Iris pigment epithelial cell (primary cell): ENCODE data around the gene TNFAIP2.
"Not testable (repeated sequence)": the region's sequence is repeated elsewhere in the genome, so short reads cannot be mapped to it uniquely, and the experiment has no call there.

Experiments used
- DNase-seq: peaks from one replicate; pipeline ENCODE4 v3.0.0-alpha.2; 2011; ENCODE audit warnings: low read depth

Gene TNFAIP2

DNA sequence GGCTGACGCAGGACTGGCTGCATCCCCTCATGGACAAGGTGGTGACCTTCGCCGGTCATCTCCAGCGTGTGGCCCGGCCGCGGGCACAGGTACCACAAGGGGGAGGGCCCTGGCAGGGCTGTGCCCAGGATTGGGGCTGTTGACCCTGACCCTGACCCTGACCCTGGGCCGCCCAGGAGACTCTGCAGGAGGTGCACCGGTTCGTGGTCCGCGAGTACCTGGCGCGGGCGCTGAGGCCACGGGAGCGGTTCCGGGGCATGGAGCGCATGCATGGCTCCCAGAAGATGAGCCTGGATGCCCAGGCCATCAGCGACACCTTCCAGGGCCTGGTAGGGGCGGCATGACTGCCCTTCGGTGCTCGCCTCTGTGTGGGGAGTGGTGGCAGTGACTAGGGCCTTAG lies 15.8 kb upstream of the TNFAIP2 start:
- no peak for DNase-seq

DNA sequence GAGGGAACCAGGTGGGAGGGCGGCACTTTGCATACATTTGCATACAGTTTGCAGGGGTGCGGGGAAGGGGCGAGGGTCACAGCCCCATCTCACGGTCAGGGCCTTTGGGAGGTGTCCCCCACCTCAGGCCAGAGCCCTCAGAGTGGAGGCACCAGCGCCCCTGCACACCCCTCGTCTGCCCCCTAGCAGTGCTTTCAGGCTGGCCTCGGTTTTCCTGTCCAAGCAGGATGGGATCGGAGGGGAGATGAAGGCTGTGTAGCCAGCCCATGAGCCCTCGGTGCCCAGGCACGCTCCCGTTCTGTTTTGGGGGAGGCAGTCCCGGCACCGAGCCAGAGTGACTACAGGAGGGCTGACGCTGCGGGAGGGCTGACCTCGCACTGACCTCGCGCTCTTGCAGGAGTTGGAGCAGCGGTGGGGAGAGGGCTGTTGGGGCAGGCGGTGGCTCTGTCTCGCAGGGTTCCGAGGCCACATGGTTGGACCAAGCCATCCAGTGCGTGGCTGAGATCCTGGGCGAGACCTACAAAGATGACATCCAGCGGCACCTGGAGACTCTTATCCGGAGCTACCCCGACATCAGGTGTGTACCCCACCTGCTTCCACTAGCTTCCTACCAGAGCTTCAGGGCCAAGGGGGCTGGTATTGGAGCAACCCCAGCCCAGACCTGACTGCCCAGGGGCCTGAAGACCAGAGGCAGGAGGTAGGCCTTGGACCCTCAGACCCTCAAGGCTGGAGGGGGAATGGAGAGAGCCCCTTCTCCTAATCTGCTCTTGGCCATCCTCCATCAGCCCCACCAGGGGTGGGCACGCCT lies 15.1 kb upstream of the TNFAIP2 start:
- no peak for DNase-seq

DNA sequence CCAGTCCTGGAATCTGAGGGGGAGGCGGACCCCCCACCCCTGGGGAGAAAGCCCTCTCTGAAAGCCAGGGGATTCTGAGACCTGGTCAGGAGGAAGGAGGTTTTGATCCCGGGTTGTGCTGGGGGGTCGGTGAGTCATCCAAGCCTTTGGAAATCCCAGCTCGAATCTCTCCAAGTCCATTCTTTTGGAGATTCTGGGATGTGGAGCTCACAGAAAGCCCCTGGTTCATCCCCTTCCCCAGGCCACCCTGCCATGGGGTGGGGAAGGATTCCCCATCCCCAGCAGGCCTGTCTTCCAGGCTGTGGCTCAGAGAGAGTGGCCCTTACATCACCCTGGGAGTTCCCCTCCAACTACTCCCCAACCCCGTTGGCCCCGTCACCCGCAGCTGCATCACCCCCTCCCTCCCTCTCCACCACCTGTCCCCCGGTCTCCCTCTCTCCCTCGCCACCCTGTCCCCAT lies 14.5 kb upstream of the TNFAIP2 start:
- peak; percentile 45 for DNase-seq

DNA sequence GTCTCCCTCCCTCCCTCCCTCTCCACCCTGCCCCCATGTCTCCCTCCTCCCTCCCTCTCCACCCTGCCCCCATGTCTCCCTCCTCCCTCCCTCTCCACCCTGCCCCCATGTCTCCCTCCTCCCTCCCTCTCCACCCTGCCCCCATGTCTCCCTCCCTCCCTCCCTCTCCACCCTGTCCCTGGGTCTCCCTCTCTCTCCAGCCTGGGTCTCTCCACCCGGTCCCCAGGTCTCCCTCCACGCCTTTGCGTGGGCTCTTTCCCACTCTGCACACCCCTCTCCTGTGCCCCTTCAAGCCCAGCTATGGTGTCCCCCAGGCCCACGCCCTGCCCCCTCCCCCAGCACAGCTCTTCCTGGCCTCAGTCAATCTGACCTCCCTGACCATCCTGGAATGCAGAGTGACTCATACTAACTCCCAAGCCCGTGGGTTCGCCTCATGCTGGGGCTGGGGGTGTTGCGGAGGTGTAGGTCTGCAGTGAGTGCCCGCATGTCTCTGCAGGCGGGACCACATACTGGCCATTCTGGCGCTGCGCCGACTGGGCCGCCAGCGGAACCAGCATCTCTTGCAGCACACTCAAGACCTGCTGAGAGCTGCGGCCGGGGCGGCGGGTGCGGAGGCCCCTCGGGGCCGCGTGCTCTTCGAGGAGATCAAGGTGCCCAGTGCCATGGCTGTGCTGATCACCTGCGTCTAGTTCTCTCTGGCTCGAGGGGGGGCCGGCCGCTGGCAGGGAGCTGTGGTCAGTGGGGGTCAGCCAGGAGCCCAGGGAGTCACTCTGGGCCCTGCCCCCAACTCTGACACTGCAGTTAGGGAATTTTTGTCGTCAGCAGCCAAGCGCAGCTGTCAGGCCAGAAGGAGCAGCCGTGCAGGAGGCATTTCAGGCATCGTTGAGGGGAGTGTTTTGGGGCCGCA lies 13.5 kb upstream of the TNFAIP2 start:
- peak; percentile 66 for DNase-seq

DNA sequence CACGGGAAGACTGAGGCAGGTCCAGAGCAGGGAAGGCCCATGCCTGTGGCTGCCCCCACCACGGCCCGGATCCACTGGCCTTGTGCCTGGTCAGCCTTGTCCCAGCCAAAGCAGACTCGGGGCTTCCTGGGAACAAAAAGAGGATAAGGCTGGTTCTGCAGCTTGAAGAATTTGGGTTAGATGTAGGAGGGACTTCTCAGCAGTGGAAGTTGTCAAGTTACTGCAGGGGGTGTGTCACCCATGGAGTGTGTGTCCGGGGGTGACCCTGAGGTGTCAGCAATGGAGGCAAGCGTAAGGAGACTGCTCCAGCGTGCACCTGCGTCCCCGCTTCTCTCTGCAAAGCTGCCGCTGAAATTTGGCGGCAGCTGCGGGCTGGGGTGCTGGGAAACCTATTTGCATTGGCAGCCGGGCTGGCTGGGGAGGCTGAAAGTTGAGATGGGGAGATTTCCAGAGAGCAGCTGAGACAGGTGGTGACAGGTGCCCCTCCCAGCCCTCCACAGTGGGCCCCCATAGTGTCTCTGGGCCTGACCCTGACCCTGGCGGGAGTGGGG lies 12.5 kb upstream of the TNFAIP2 start:
- DNase-seq = no peak

DNA sequence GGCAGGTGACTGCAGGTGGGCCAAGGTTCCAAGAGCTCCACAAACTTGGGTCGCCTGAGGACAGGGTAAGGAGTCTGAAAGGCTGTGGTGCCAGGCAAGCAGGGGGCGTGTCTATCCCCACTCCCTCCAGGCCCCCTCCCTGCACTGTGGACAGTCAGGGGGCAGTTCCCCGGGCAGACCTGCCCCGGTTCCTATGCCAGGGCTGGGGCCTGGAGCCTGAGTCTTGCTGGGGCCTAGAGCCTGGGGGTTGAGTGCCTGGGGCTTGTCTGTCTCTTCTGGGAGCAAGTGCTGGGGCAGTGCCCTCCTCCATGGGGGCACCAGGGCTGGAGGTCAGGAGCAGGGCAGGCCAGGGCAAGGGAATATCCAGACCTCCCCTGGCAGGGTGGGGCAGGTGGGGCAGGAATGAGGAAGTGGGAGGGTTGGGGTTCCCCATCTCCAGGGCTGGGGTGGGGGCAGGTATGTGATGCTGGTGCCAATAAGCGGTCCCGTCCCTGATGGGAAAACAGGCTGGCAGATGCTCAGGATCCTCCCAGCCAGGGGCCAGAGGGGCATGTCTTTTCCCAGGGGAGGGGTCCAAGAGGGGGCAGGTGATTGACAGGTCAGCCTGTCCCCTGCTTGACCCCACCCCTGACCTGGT lies 11.9 kb upstream of the TNFAIP2 start:
- no peak for DNase-seq

DNA sequence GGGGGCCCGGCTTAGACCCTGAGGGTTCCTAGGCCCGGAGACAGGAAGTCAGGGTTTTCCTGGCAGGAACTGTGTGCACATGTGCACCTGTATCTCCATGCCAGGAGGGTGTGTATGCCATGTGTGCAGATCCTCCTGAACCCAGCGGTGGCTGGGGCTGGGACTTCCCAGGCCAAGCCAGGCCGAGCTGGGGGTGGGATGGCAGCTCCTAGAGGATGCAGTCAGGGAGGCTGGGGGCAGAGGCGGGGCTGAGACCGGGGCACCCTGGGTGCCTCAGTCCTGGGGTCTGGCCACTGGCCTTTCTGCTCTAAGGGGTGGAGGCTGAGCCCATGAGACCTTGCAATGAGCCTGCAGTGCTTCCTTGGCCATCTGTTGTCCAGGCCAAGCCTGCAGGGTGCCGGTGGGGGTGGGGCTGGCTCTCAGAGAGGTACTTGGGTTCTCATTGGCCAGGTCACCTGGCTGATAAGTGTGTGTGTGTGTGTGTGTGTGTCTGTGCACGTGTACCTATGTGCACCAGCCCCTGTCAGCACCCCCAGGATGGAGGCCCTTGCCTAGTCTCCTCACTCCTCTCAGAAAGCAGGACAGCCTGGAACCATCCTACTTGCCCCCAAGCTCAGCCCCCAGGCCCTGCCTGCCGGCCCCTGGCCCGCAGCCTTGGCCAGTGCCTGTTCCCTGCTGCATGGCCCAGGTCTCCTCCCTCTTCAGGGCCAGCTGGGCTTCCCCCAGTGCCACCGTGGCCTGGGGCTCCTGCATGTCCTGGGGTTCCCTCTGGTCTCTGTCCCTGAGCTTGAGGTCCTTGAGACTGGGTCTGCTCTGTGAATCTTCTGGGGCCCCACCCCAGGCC lies 10.6 kb upstream of the TNFAIP2 start:
- DNase-seq = no peak

DNA sequence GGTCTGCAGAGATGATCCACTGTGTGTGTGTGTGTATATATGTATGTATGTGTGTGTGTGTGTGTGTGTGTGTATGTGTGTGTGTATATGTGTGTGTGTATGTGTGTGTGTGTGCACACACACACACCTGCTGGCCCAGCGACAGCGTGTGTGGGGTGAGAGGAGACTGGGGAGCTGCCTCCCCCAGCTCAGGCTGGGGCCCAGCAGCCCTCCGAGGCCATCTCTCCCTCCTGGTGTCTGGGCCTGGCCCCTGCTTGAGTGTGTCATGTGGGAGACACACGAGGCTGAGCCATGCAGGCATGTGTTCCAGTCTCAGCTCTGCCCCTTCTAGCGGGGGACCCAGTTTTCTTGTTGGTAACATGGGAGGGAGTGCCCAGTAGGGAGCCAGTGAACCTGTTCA lies 10.0 kb upstream of the TNFAIP2 start:
- no peak for DNase-seq

DNA sequence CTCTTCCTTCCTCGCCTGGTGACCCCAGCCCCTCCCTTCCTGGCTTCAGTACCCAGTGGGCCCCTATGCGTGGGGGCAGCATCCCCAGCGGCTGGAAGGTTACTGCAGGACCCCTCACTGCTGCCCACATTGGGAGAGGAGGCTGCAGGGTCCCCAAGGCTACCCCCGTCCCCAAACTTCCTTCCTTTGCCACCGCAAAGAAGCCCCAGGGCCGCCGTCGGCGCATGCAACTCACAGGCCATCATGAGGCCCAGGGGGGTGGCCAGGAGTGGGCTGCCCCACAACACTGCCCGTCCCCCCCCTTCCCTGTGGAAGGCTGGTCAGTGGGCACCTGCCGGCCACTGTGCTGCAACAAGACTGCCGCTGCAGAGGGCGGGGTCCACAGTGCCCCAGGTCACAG lies 9.5 kb upstream of the TNFAIP2 start:
- no peak for DNase-seq

DNA sequence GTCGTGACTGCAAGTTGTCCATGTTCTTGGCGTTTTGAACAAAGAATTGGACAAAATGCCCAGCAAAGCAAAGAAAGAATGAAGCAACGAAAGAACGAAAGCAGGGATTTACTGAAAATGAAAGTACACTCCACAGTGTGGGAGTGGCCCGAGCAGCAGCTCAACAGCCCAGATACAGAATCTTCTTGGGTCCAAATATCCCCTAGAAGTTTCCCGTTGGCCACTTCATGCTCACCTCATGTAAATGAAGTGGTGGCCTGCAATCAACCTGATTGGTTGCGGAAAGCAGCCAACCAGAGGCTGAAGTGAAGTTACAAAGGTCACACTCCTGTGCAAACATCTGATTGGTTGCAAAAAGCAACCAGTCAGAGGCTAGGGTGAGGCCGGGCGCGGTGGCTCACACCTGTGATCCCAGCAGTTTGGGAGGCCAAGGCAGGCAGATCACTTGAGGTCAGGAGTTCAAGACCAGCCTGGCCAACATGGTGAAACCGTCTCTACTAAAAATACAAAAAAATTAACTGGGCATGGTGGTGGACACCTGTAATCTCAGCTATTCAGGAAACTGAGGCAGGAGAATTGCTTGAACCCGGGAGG lies 8.1 kb upstream of the TNFAIP2 start:
- not testable (repeated sequence) for DNase-seq

DNA sequence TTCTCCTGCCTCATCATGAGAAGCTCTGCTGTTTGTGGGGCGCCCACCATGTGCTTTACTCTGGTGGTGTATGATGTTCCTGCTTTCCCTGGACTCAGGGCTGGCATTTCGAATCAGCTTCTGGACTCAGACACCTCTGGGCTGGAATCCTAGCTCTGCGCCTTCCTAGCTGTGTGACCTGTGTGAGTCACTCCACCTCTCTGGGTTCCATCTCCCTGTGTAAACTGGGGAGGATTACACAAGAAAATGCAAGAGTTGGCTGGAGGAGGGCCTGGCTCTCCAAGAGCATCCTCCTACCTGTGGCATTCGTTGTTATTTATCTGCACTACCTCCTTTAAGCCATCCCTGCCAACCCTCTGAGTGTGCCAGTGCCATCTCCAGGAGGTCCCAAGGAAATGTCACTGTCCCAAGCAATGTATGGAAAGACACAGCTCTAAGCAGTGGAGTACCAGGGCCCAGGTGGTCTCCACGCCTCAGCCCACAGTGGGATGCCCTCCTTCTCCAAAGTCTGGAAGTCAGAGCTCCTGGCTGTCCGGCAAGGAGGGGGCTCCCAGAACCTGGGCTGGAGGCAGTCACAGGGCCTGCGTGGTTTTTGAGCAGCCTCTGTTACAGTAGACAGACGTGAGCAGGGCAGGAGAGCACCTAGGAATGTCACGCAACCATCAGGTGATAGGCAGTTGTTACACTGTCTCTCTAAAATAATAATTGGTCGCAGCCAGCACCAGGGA lies 7.3 kb upstream of the TNFAIP2 start:
- peak; percentile 66 for DNase-seq

DNA sequence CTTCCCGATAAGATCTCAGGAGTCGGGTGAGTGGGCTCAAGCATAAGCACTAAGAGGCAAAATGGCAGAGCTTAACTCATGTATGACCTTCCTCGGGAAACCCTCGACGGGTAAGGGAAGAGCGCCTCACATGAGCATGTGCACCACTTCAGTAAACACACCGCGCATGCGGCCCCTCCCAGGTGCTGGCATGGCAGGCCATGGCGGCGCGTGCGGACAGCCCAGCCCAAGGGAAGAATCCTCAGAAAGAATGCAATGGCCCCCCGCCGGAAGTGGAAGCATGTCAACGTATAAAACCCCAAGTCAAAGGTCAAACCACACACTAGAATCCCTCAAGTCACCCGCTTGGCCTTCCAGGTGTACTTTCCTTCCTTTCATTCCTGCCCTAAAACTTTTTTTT lies 6.6 kb upstream of the TNFAIP2 start:
- no peak for DNase-seq

DNA sequence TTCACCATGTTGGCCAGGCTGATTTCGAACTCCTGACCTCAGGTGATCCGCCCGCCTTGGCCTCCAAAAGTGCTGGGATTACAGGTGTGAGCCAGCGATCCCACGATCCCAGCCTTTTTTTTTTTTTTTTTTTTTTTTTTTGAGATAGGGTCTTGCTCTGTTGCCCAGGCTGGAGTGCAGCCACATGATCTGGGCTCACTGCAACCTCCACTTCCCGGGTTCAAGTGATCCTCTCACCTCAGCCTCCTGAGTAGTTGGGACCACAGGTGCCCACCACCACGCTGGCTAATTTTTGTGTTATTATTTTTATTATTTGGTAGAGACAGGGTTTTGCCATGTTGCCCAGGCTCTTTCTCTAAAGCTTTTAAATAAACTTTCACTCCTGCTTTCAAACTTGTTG lies 5.8 kb upstream of the TNFAIP2 start:
- not testable (repeated sequence) for DNase-seq

DNA sequence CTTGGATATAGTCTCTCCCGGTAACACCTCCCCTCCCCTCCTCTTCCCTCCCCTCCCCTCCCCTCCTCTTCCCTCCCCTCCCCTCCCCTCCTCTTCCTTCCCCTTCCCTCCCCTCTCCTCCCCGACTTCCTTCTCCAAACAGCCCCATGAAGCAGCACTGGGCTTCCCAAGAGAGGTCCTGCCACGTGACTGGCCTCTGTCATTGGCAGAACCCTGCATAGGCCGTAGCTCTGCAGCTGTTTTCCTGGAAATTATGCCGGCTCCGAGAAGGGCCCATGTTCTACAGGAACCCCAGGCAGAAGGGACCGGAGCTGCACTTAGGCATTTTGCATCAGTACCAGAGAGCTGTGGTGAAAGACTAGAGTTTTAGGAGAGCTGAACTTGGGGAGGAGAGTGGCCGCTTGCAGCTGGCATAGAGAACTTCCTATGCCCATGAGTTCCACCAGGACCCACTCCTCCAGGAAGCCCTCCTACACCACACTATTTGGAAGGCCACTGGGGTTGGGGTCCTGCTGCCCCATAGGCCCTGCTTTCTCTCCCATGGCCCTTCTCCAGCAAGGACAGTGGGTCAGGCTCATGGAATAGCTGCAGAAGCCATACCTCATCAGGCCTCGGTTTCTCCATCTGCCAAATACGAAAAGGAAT lies 5.1 kb upstream of the TNFAIP2 start:
- DNase-seq = no peak

DNA sequence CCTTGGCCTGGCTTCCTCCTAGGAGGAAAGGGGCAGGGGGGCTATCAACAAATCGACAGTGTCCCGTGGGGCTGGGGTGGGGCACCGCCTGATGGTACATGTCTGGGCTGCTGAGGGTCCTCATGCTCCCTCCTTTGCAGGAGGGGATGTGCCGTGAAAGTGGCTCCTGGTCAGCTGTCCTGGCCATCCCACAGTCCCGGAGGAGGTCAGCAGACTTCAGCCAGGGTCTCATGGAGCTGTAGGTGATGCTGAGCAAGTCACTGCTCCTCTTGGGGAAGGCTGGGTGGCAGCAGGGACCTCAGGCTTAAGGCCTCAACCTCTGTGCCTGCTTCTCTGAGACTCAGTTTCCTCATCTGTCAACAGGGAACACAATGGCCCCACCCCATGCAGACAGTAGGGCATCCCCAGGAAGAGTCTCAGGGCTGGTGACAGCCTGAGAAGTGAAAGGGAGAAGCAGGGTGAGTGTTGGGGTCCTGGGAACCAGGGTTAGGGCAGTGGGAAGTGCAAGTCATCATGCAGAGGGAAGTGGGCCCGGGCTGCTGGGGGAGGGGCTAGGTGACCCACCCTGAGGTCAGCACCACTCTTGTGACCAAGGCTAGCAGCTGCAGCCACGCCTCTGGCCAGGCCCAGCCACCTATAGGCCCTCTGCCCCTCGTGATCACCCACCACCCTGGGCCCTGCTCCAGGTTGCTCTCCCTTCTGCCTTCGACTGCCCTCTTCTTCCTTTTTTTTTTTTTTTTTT lies 4.4 kb upstream of the TNFAIP2 start:
- no peak for DNase-seq

DNA sequence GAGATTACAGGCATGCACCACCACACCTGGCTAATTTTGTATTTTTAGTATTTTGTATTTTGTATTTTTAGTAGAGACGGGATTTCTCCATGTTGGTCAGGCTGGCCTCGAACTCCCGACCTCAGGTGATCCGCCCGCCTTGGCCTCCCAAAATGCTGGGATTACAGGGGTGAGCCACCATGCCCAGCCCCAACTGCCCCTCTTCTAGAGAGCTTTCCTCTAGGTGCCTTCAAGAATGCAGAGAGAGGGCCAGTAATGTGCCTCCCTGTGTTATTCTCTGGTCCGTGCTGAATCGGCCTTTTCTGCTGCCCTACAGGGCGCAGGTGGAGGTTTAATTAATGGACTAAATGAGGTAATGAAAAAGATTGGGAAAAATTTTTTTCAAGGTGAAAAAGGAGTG lies 3.7 kb upstream of the TNFAIP2 start:
- not testable (repeated sequence) for DNase-seq

DNA sequence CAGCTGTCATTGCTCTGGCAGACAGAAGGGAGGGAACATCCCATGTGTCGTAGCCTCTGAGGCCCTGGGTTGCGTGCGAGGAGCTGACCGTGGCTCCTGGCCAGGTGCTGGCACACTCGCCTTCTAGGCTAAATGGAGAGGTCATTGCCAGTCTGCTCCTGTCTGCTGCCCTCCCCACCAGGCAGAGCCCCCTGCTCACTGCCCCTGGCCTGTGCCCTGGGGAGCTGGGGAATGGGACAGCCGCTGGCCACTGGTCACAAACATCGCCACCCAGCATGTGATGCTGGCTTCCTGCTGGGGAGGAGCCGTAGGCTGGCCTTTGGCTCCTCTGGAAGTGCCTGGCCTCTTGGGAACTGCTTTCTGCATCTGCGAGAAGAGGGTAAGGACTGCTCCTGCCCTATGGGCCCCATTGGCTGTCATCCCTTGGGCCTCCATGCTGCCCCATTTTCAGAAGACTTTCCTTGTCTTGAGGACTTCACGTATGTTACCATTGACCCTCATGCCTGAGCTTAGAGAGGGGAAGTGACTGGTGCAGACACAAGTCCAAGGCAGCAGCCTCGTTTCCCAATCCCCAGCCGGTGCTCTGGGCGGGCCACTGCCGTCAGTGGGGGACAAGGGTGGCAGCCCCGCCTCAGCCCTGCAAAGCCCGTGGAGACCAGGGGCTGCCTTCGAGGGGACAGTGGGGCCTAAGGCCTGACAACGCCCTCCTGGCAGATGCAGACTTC lies 2.0 kb upstream of the TNFAIP2 start:
- DNase-seq = no peak

DNA sequence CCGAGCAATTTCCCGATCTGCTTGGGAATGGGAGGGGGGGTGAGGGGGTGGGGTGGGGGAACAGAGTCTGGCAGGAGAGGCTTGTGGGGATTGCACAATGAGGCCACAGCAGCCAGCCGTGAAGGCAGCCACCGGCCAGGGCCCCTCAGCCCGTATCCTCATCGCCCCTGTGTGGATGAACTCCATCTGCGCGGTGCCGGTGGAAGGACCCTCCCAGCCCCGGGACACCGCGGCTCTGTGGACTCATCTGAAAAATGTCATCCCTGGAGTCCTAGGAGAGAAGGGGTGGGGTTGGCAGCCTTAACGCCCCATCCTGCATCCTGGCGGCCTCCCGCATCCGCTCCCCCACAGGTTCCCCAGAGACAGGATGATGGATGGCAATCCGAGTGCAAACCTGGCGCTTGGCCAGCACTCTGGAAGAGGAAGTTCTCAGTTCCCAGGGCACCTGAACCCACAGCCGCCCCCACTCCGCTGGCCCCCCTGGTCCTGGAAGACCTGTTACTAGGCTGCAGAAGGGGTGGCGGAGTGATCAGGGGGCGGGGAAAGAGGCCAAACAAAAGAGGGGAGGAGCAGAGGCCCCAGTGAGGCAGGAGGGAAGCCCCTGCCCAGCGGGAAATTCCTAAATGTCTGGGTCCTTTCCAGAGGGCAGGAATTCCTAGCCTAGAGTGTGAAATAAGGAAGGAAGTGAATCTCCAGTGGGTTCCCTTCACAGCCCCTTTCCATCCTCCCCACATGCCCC lies 1.2 kb upstream of the TNFAIP2 start:
- no peak for DNase-seq
